NCI-H1105 treated with DMSO at 0.1 percent for 48 hours (cell line): ENCODE results near the gene SLC45A3.
"Not testable (repeated sequence)": the region's sequence is repeated elsewhere in the genome, so short reads cannot be mapped to it uniquely, and the experiment has no call there.

Source experiments
- DNase-seq: peaks from one replicate; lab custom pipeline; 2025; lab: John Stamatoyannopoulos, UW

The SLC45A3 gene, protein sequence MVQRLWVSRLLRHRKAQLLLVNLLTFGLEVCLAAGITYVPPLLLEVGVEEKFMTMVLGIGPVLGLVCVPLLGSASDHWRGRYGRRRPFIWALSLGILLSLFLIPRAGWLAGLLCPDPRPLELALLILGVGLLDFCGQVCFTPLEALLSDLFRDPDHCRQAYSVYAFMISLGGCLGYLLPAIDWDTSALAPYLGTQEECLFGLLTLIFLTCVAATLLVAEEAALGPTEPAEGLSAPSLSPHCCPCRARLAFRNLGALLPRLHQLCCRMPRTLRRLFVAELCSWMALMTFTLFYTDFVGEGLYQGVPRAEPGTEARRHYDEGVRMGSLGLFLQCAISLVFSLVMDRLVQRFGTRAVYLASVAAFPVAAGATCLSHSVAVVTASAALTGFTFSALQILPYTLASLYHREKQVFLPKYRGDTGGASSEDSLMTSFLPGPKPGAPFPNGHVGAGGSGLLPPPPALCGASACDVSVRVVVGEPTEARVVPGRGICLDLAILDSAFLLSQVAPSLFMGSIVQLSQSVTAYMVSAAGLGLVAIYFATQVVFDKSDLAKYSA

DNA sequence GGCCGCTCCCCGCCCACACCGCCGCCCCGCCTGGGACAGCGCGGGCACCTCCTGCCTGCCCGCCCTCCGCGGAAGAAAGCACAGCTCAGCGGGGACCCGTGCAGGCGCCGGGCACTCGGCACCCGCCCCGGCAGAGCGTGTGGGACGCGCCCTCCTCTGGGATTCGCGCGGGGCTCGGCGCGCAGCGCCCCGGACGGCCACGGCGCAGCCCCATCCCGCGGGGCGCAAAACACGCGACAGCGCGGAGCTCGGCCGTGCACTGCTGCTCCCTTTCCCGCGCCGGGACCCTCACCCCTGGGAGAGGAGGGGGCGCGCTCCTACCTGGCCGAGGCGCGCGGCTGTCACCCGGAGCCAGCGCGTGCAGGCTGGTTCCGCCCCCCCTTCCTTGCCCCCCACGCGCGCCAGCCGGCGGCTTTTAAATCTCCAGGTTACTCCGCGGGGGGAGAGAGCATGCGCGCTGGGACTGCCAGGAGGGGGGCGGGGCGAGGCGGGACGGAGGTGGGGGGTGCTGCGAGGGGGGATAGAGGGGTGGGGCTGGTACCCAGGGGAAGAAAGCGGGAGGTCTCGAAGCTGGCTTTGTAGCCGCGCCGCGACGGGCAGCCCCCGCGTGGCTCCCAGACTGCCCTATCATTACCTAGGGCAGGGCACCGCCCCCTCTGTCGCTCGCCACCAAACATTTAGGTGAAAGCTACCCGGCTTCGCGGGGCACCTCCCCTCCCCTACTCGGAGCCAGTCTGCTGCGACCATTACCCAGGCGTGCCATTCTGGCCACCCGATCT is at the start of gene SLC45A3:
SLC45A3 (minus strand) TSS at position 437 of the 779 bp plus-strand sequence. CDS start 15,853 bp downstream, outside the sequence.
- DNase-seq = peak; percentile 56

DNA sequence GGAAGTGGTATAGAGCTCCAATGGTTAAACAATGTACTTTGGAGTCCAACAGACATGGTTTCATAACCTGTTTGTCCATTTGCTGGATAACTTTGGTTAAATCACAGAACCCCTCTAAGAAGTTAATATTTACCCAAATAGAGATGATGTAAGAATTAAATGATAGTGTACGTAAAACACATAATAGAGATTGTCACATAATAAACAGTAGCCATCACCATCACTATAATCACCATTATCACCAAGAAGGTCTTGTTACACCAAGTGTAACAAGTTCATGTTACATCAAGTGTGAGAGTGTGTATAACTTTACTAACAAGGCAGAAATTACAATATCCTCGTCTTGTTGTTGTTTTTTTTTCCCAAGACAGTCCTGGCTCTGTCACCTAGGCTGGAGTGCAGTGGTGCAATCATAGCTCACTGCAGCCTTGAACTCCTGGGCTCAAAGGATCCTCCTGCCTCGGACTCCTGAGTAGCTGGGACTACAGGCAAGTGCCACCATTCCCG is 46.4 kb upstream of the SLC45A3 start:
- no peak for DNase-seq

- no peak for DNase-seq
Observed at GRCh38 chr1:205725514-205725913, 45.2 kb upstream of the SLC45A3 start.

GRCh38 chr1:205720740-205721139 is 40.4 kb upstream of the SLC45A3 start:
- DNase-seq = not testable (repeated sequence)

DNA sequence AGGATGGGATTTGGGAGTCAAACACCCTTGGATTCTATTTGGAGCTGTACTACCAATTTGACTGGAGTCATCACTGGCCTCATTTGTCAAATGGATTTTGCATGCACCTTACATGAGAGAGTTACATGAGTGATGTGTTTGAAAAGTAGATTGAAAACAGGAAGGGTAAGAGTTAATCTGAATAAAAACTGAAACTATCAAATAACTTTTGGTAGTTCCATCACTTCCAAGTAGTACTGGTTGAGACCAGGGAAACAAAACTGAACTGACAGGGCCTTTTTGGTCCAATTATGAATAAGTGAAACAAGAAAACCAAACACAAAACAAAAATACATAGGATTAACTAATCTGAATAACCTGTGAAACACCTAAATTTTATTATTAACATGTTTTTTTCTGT is 39.5 kb upstream of the SLC45A3 start:
- DNase-seq = no peak

DNA sequence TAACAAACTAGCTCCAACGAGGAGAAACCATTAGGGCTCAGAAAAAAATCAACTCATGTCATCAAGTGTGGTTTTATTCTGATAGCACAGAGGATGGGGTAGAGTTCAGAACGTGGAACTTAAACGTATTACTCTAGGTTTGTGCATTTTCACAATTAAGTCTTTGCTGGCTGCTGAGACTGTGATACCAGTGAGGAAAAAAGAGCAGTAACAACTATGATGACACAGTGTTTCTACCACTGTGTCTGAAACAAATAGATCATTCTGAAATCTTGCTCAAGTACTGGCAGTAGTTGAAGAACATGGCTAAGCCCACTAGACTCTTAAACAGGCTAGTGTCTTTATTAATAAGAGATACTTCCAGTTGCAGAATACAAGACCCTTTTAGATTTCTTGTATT is 38.7 kb upstream of the SLC45A3 start:
- no peak for DNase-seq

- no peak for DNase-seq
Observed at GRCh38 chr1:205716371-205717132, 36.2 kb upstream of the SLC45A3 start.

DNA sequence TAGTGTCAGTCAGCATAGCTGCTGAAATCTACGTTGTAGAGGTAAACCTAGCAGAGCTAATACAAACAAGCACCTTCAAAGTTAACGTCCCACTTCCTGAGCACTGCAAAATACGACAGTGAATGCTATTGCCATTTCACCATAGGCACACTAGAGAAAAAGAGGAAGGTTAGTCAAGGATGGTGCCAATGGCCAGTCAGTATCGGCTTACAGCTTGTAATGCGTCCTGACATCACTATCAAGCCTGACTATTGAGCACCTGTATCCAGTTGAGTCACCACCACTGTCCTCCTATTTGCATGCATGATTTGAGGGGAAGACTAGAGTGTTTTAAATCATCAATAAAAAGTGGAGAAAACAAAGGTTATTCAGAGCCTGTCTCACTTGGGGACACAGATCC is 35.3 kb upstream of the SLC45A3 start:
- DNase-seq = no peak

DNA sequence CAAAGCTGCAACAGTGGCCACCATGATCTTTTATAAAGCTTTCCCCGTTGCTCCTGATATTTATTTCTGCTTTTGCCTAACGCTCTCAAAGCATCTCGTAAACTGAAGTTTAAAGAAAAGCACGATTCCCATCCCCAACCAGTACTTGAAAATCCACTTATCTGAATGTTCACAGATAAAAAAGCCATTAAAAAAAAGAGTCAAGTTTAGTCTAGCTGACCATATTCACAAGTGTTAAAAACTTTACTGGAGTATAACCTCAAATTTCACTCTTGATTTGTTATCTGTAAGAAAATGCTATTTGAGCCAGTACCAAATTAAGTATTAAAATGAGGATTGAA is 34.6 kb upstream of the SLC45A3 start:
- DNase-seq = no peak

DNA sequence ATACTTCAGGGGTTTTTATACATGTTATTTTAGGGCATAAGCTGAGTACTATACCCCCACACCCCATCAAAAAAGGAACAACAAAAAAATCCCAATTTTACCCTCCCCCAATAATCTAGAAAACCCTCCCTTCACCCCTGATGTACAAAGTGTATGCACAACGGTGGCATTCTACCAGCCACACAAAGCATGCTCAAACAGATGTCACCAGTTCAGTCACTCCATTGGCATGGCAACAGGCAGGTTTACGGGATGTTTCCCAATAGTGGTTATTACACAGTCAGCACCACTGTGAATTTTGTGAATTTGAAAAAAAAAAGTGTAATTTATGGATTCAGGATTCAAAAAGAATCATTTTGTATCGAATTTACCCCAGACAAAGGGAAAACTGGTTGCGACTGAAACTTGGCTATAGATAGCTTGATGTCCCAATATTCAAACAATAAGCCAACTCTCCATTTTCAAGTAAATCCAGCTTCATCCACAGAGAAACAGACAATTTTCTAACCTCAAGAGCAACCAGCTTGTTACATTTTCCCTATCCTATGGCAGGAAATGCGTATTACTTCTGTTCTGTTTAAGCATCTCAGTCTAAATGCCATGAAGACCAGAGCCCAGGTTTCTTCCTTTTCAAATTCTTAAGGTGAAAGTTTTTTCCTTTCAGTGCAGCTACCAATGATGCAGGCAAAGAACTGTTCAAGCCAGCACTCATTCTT is 34.0 kb upstream of the SLC45A3 start:
- no peak for DNase-seq

- DNase-seq = peak; percentile 70
Observed at GRCh38 chr1:205711105-205712048, 31.1 kb upstream of the SLC45A3 start.

GRCh38 chr1:205710201-205711062 is 30.1 kb upstream of the SLC45A3 start:
- no peak for DNase-seq

- DNase-seq = no peak
Observed at GRCh38 chr1:205709640-205710039, 29.3 kb upstream of the SLC45A3 start.

GRCh38 chr1:205709059-205709398 is 28.7 kb upstream of the SLC45A3 start:
- DNase-seq = no peak

DNA sequence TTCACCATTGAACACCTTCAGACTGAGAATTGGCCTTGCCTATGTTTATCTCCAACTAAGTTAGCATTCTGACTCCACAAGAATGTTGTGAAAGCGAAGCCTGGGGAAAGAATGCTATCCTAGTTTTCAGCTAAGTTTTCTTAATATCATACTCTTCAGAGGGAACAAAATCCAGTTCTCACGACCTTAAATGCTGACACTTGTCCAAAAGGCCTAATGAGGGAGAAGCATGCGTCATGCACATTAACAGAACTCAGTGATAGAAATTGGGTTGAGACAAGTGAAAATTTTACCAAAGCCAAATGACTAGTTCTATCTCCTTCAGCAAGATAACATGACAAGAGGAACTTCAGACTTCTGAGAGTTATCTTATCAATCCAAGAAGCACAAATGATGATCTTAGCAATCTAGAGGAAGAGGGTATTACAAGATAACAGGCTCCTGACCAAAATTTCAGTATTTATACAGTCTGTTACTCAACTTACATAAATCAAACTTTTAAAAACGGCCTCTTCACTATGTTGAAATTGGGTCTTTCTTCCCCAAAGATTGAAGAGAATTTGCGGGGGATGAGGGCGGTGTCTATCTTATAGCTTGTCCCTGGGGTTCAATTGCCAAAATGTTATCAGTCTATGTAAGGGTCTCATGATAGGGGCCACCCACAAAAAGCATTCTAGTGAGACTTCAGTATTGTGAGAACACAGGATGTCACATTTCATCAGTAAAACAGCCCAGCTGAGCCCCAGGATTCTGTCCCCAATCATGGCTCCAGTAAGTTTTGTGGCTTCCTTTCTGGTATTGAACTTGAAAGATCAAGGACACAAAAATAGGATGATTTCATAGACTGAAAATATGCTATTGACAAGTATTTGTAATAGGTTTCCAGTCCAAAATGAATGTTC is 26.5 kb upstream of the SLC45A3 start:
- no peak for DNase-seq

- DNase-seq = no peak
Observed at GRCh38 chr1:205704903-205705302, 24.6 kb upstream of the SLC45A3 start.

DNA sequence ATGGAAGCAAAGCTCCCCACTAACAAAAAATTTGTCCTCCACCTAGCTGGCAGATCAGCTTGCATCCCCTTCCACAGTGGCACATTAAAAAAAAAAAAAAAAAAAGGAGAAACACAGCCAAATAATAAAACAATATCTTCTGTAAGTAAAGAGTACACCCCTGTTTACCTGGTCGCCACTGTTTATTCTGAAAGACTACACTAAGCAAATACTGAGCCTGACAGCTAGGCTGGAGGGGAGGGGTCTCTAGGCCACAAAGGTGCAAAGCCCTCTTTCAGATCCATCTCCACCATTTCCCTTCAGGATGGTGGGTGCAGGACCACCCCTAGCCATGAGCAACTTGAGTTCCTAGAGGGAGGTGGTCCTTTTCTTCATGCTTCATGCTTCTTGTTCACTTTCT is 22.8 kb upstream of the SLC45A3 start:
- DNase-seq = no peak

DNA sequence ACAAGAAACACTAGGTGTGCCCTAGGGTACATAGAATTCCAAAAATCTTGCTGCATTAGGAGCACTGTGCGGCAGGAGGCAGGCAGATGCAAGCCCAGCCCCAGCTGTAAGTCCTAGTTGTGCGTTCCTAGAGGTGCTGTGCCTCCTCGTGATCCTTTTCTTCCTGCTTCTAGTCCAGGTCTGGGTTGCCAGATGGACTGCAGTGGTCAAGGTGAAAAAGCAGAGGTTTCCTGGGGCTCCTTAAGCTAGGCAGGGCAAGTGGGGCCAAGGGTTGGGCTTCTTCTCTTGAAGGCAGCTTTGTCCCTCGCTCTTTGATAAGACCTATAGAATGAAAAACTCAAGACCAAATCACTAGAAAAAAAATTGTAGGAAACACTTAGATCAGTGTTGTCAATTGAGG is 21.6 kb upstream of the SLC45A3 start:
- DNase-seq = no peak
